IMR-90 (cell line): ENCODE data around the gene RIMBP3C. TPM values are rescaled to one million over a fixed set of nuclear protein-coding genes. Genes with fewer than 3 reads are reported as not detected.

ENCODE experiments used
- ATAC-seq: fragments of 200-7000 bp; cut with Tn5 transposase; 2 replicates; pipeline ENCODE4 v1.9.1; 2020; ENCODE audit warnings: low read depth, mild to moderate bottlenecking, moderate library complexity
- BruUV-seq: library from RNA; stranded (reverse); fragments of 400-500 nt; replicated peaks from 2 replicates; lab custom pipeline; 2021; lab: Mats Ljungman, UMichigan
- CTCF ChIA-PET: fragments of 300-600 bp; formaldehyde crosslinking; extraction: SDS; loops from one replicate; lab custom pipeline; 2021; ENCODE audit warnings: antibody characterized with exemption; lab: Yijun Ruan, JAX
- POLR2A ChIA-PET: fragments of 300-600 bp; sonication (Branson Sonifier 250); formaldehyde crosslinking; loops from one replicate; lab custom pipeline; 2022; ENCODE audit warnings: antibody characterized with exemption; ENCODE audit not compliant: unreplicated experiment; lab: Charles Lee
- DNase-seq: peaks from one replicate; pipeline ENCODE4 v3.0.0; 2013
- H2AFZ ChIP-seq: replicated peaks from 2 replicates; pipeline ENCODE3; 2013; ENCODE audit warnings: low read length, mild to moderate bottlenecking; ENCODE audit not compliant: poor library complexity
- H2AK5ac ChIP-seq: 2 replicates; pipeline ENCODE4 v1.6.1; 2013; ENCODE audit warnings: low read depth, low read length, inconsistent platforms
- H2AK9ac ChIP-seq: replicated peaks from 2 replicates; pipeline ENCODE3; 2013; ENCODE audit warnings: mild to moderate bottlenecking, low read depth, low read length, moderate library complexity; ENCODE audit not compliant: poor library complexity
- H2BK120ac ChIP-seq: 2 replicates; pipeline ENCODE4 v1.6.1; 2013; ENCODE audit warnings: low read depth, low read length, inconsistent platforms
- H2BK15ac ChIP-seq: 3 replicates; pipeline ENCODE4 v1.6.1; 2013; ENCODE audit warnings: low read depth, low read length, inconsistent platforms
- H2BK20ac ChIP-seq: 2 replicates; pipeline ENCODE4 v1.6.1; 2013; ENCODE audit warnings: low read depth, mild to moderate bottlenecking, inconsistent platforms, low read length, moderate library complexity
- H2BK5ac ChIP-seq: 2 replicates; pipeline ENCODE4 v1.6.1; 2013; ENCODE audit warnings: mild to moderate bottlenecking, low read depth, low read length, inconsistent platforms; ENCODE audit not compliant: poor library complexity, severe bottlenecking
- H3K14ac ChIP-seq: replicated peaks from 2 replicates; pipeline ENCODE4 v1.6.1; 2013; ENCODE audit warnings: low read depth, low read length, inconsistent platforms
- H3K18ac ChIP-seq: 2 replicates; pipeline ENCODE4 v1.6.1; 2013; ENCODE audit warnings: low read depth, low read length, control low read depth
- H3K23ac ChIP-seq: 2 replicates; pipeline ENCODE4 v1.6.1; 2013; ENCODE audit warnings: low read depth, low read length, inconsistent platforms
- H3K27ac ChIP-seq: 2 replicates; pipeline ENCODE4 v1.5.1; 2013; ENCODE audit warnings: mild to moderate bottlenecking, control low read depth, low read length; ENCODE audit not compliant: insufficient read depth
- H3K27me3 ChIP-seq: 2 replicates; pipeline ENCODE4 v1.6.1; 2013; ENCODE audit warnings: low read length; ENCODE audit not compliant: control insufficient read depth, insufficient read depth
- H3K36me3 ChIP-seq: 2 replicates; pipeline ENCODE4 v1.6.1; 2013; ENCODE audit warnings: low read length, mixed read lengths; ENCODE audit not compliant: control insufficient read depth, insufficient read depth
- H3K4ac ChIP-seq: 2 replicates; pipeline ENCODE4 v1.6.1; 2013; ENCODE audit warnings: low read depth, low read length, inconsistent platforms
- H3K4me1 ChIP-seq: 2 replicates; pipeline ENCODE4 v1.6.1; 2013; ENCODE audit warnings: low read length, mixed read lengths; ENCODE audit not compliant: control insufficient read depth, insufficient read depth
- H3K4me2 ChIP-seq: 2 replicates; pipeline ENCODE4 v1.6.1; 2013; ENCODE audit warnings: low read depth, mild to moderate bottlenecking, control low read depth, low read length, moderate library complexity
- H3K4me3 ChIP-seq: 2 replicates; pipeline ENCODE4 v1.5.1; 2013; ENCODE audit warnings: low read depth, mild to moderate bottlenecking, control low read depth, low read length, moderate library complexity; ENCODE audit not compliant: insufficient read depth
- H3K56ac ChIP-seq: 2 replicates; pipeline ENCODE4 v1.6.1; 2013; ENCODE audit warnings: low read length, inconsistent platforms; ENCODE audit not compliant: insufficient read depth; ENCODE audit errors: extremely low read depth
- H3K79me1 ChIP-seq, 2 experiments: 2 replicates each; pipeline ENCODE4 v1.6.1; 2013; ENCODE audit warnings: low read length in 2 of 2, inconsistent platforms in 1 of 2, low read depth in 1 of 2
- H3K9ac ChIP-seq: 2 replicates; pipeline ENCODE4 v1.6.1; 2013; ENCODE audit warnings: low read depth, low read length, control low read depth
- H3K9me1 ChIP-seq: 2 replicates; pipeline ENCODE4 v1.6.1; 2013; ENCODE audit warnings: low read length, inconsistent platforms; ENCODE audit not compliant: insufficient read depth
- H3K9me3 ChIP-seq: 2 replicates; pipeline ENCODE4 v1.6.1; 2013; ENCODE audit warnings: low read length; ENCODE audit not compliant: control insufficient read depth, insufficient read depth
- H4K20me1 ChIP-seq: 2 replicates; pipeline ENCODE4 v1.6.1; 2013; ENCODE audit warnings: low read length, inconsistent platforms; ENCODE audit not compliant: insufficient read depth
- H4K5ac ChIP-seq: 2 replicates; pipeline ENCODE4 v1.6.1; 2013; ENCODE audit warnings: mild to moderate bottlenecking, low read depth, low read length, control low read depth
- H4K8ac ChIP-seq, 2 experiments: 2 replicates each; pipeline ENCODE4 v1.6.1; 2013; ENCODE audit warnings: low read depth in 2 of 2, low read length in 2 of 2, control low read depth in 1 of 2, inconsistent platforms in 1 of 2
- H4K91ac ChIP-seq: 2 replicates; pipeline ENCODE4 v1.6.1; 2013; ENCODE audit warnings: low read depth, low read length, inconsistent platforms; ENCODE audit not compliant: insufficient read depth
- CEBPB ChIP-seq: IDR thresholded peaks from 2 replicates; pipeline ENCODE4 v1.6.1; 2012; ENCODE audit warnings: low read depth, low read length, improper control_type of control experiment
- CTCF ChIP-seq: conservative IDR thresholded peaks from 2 replicates; pipeline ENCODE4 v1.5.1; 2012; ENCODE audit warnings: mild to moderate bottlenecking, low read depth, low read length, improper control_type of control experiment
- MAFK ChIP-seq: IDR thresholded peaks from 2 replicates; pipeline ENCODE4 v1.6.1; 2012; ENCODE audit warnings: low read depth, low read length, improper control_type of control experiment
- MXI1 ChIP-seq: IDR thresholded peaks from 2 replicates; pipeline ENCODE4 v1.6.1; 2012; ENCODE audit warnings: low read depth, mild to moderate bottlenecking, low read length, moderate library complexity, borderline replicate concordance
- POLR2A ChIP-seq: IDR thresholded peaks from 2 replicates; pipeline ENCODE4 v1.6.1; 2012; ENCODE audit warnings: mild to moderate bottlenecking, low read depth, low read length
- WGBS, 2 experiments: methylation state at CpG; one replicate each; pipeline versions ENCODE4 v1.1.5 to v1.1.7; 2013; ENCODE audit warnings: missing lambda C conversion rate in 2 of 2; ENCODE audit not compliant: insufficient read length in 1 of 2; ENCODE audit errors: extremely low coverage in 2 of 2; 5-methylcytosine and 5-hydroxymethylcytosine counted together
- dilution Hi-C: fragments of 300-500 bp; cut with HindIII; formaldehyde crosslinking; loops from one replicate; pipeline ENCODE4 v1.14.3; 2018; ENCODE audit warnings: low sequenced_read_pairs; ENCODE audit not compliant: unreplicated experiment
- in situ Hi-C: fragments of 300-500 bp; cut with MboI; formaldehyde crosslinking; loops from 3 replicates; pipeline ENCODE4 v1.14.3; 2019; ENCODE audit warnings: low sequenced_read_pairs, inconsistent platforms, mixed read lengths
- intact Hi-C: fragments of 100-400 bp; cut with micrococcal nuclease; formaldehyde crosslinking; loops from 2 replicates; pipeline ENCODE4 v1.10.0; 2022
- polyA plus RNA-seq, 3 experiments: library from polyadenylated mRNA; depleted of rRNA; stranded (reverse); fragments of >200 nt; gene quantifications; 2 replicates each; pipeline ENCODE4 v1.2.3, GENCODE V29; 2012; ENCODE audit warnings: low replicate concordance in 1 of 3
- total RNA-seq: library from RNA; depleted of rRNA; stranded (reverse); fragments of >200 nt; gene quantifications from 2 replicates; pipeline ENCODE4 v1.2.3, GENCODE V29; 2012
- TF ChIP-seq, protein P1 (sequence below): fragments of 150-350 bp; IDR thresholded peaks from 2 replicates; pipeline ENCODE4 v1.6.1; 2017; ENCODE audit warnings: mild to moderate bottlenecking, antibody characterized with exemption, low read length, low read depth
- TF ChIP-seq, protein P2 (sequence below): fragments of 150-350 bp; IDR thresholded peaks from 2 replicates; pipeline ENCODE4 v1.6.1; 2016; ENCODE audit warnings: low read depth, mild to moderate bottlenecking, low read length, moderate library complexity, borderline replicate concordance

The RIMBP3C gene
- total and polyA plus RNA-seq, 2 of the 4 experiments (the other 2 are of a cell fraction), result 0.05 to 0.36 TPM

DNA sequence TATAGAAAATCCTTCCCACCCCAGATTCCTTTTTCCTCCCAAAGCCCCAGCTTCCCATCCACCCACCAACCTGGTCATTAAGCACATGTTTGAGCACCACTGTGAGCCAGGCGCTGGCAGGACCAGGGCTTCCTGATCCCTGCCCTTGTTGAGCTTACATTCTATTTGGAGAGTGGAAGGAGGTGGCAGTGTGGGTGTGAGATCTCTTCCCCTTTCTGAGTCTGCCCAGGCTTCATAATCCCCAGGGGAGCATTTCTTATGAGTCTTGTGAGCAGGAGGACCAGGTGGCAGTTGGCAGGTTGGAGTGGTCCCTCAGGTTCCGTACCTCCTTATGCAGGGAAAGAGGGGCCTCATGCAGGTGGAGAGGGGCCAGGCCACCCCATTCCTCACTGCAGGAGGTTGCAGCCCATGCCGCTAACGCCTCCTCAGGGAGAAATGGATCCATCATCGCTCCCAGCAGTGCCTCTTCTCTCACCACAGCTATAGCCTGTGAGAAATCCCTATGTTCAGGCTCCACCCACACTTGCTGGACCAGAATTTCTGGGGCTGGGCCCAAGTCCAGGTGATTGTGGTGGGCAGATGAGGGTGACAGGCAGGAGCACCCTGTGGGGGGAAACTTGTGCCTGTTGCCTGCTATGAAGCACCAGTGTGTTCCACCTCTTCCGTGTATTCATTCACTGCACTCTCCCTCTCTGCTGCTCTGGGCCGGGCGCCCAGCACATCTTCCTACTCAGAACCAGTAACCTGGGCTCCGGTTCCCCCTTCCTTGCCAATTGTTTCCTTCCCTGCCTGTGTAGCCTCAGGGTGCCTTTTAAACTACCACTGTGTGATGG is 39.8 kb upstream of the RIMBP3C start:
- Histone ChIP-seq H2AK5ac (no peak overlapping the region), H3K18ac (no peak overlapping the region), H3K27ac (no peak overlapping the region), H3K14ac (no peak overlapping the region), H4K91ac (no peak overlapping the region), H4K5ac (no peak overlapping the region), H3K36me3 (peaks cover 29% of the 10 kb centered on the region), H3K27me3 (no peaks in the 10 kb centered on the region), H2AFZ (no peak overlapping the region), H3K9me1 (peaks cover 40% of the 10 kb centered on the region), H3K56ac (no peak overlapping the region), H3K4me1 (peaks cover 22% of the 10 kb centered on the region), H2BK15ac (no peak overlapping the region), H3K4ac (no peak overlapping the region), H3K79me1 (peaks cover 14 to 80% of the 10 kb centered on the region in 2 experiments; a peak in 3 of 4 replicates), H3K9ac (no peak overlapping the region), H3K4me2 (no peak overlapping the region), H3K4me3 (no peak overlapping the region), H2AK9ac (no peak overlapping the region), H2BK5ac (no peak overlapping the region), H3K23ac (no peak overlapping the region), H2BK20ac (no peak overlapping the region), H2BK120ac (no peak overlapping the region), H3K9me3 (no peaks in the 10 kb centered on the region), H4K8ac (no peak overlapping the region), H4K20me1 (peaks cover 96% of the 10 kb centered on the region)
- CTCF ChIA-PET, result interaction anchor here (0.6 kb wide), 1 partner anchor 40 kb away, joined by 3 read pairs; no protein-coding TSS in a partner anchor
- POLR2A ChIA-PET, result no interaction called here
- intact Hi-C loops, result no loop called here
- ATAC-seq, result no peak
- dilution Hi-C loops, result no loop called here
- TF ChIP-seq, protein P1, sequence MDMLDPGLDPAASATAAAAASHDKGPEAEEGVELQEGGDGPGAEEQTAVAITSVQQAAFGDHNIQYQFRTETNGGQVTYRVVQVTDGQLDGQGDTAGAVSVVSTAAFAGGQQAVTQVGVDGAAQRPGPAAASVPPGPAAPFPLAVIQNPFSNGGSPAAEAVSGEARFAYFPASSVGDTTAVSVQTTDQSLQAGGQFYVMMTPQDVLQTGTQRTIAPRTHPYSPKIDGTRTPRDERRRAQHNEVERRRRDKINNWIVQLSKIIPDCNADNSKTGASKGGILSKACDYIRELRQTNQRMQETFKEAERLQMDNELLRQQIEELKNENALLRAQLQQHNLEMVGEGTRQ, result no peak
- TF ChIP-seq MAFK (no peak), MXI1 (no peak), POLR2A (no peak), CTCF (no peak), CEBPB (no peak)
- TF ChIP-seq, protein P2, sequence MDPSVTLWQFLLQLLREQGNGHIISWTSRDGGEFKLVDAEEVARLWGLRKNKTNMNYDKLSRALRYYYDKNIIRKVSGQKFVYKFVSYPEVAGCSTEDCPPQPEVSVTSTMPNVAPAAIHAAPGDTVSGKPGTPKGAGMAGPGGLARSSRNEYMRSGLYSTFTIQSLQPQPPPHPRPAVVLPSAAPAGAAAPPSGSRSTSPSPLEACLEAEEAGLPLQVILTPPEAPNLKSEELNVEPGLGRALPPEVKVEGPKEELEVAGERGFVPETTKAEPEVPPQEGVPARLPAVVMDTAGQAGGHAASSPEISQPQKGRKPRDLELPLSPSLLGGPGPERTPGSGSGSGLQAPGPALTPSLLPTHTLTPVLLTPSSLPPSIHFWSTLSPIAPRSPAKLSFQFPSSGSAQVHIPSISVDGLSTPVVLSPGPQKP, result no peak
- no TSS peak for BruUV-seq
- no CpG with 5 or more reads among the region's 9 CpGs for WGBS, 2 experiments
- in situ Hi-C loops, result no loop called here
- no peak for DNase-seq
